Smooth muscle cell (in vitro differentiated cells): ENCODE measurements around the gene COQ10A. TPM values are rescaled to one million over a fixed set of nuclear protein-coding genes. Genes with fewer than 3 reads are reported as not detected.
A peak's percentile ranks its signal among the peaks of the same experiment; 100 is the strongest.

Experiments used
- DNase-seq: peaks from one replicate; lab custom pipeline; 2025; ENCODE audit not compliant: unreplicated experiment; lab: John Stamatoyannopoulos, UW
- H2AFZ ChIP-seq: fragments of 200-600 bp; sonication (generic); 2 replicates; pipeline ENCODE4 v1.6.0; 2016; ENCODE audit warnings: antibody characterized with exemption, low read depth, mild to moderate bottlenecking
- H3F3A ChIP-seq: fragments of 200-600 bp; sonication (generic); 2 replicates; pipeline ENCODE4 v1.6.0; 2017; ENCODE audit warnings: antibody characterized with exemption, low read depth
- H3K27ac ChIP-seq: fragments of 200-600 bp; sonication (generic); 2 replicates; pipeline ENCODE4 v1.5.1; 2016; ENCODE audit warnings: low read depth, mild to moderate bottlenecking
- H3K27me3 ChIP-seq: fragments of 200-600 bp; sonication (generic); 2 replicates; pipeline ENCODE4 v1.6.1; 2016; ENCODE audit warnings: low read depth, mild to moderate bottlenecking
- H3K36me3 ChIP-seq: fragments of 200-600 bp; sonication (generic); 2 replicates; pipeline ENCODE4 v1.5.1; 2016; ENCODE audit warnings: low read depth
- H3K4me1 ChIP-seq: fragments of 200-600 bp; sonication (generic); 2 replicates; pipeline ENCODE4 v1.5.1; 2016; ENCODE audit warnings: low read depth
- H3K4me2 ChIP-seq: fragments of 200-600 bp; sonication (generic); 2 replicates; pipeline ENCODE4 v1.6.0; 2016; ENCODE audit warnings: mild to moderate bottlenecking
- H3K4me3 ChIP-seq: fragments of 200-600 bp; sonication (generic); 2 replicates; pipeline ENCODE4 v1.5.1; 2016; ENCODE audit warnings: mild to moderate bottlenecking
- H3K79me2 ChIP-seq: fragments of 200-600 bp; sonication (generic); 2 replicates; pipeline ENCODE4 v1.6.0; 2016; ENCODE audit warnings: low read depth, mild to moderate bottlenecking
- H3K9ac ChIP-seq: fragments of 200-600 bp; sonication (generic); 2 replicates; pipeline ENCODE4 v1.6.0; 2016; ENCODE audit warnings: low read depth
- H3K9me3 ChIP-seq: fragments of 200-600 bp; sonication (generic); replicated peaks from 2 replicates; pipeline ENCODE4 v1.5.1; 2016; ENCODE audit warnings: low read depth
- H4K20me1 ChIP-seq: fragments of 200-600 bp; sonication (generic); 2 replicates; pipeline ENCODE4 v1.6.0; 2016; ENCODE audit warnings: low read depth
- WGBS: methylation state at CpG from one replicate; pipeline ENCODE4 v1.1.7; 2016; ENCODE audit warnings: low lambda C conversion rate; 5-methylcytosine and 5-hydroxymethylcytosine counted together
- polyA plus RNA-seq: library from polyadenylated mRNA; unstranded; fragments of >200 nt; fragmentation: Nextera tagmentation; extraction: Ambion mirVana; gene quantifications from 2 replicates; pipeline ENCODE4 v1.2.1, GENCODE V29; 2016
- total RNA-seq: library from RNA; depleted of rRNA; stranded (reverse); fragments of >200 nt; gene quantifications from 2 replicates; pipeline ENCODE4 v1.2.3, GENCODE V29; 2014
- TF ChIP-seq, protein P1 (sequence below): fragments of 200-600 bp; sonication (generic); IDR thresholded peaks from 2 replicates; pipeline ENCODE4 v1.5.1; 2017; ENCODE audit warnings: borderline replicate concordance, mild to moderate bottlenecking, antibody characterized with exemption; ENCODE audit not compliant: insufficient read depth, poor library complexity, severe bottlenecking

The COQ10A gene
- total and polyA plus RNA-seq, 2 experiments from 2014 or later = 9.8 to 11.0 TPM

DNA sequence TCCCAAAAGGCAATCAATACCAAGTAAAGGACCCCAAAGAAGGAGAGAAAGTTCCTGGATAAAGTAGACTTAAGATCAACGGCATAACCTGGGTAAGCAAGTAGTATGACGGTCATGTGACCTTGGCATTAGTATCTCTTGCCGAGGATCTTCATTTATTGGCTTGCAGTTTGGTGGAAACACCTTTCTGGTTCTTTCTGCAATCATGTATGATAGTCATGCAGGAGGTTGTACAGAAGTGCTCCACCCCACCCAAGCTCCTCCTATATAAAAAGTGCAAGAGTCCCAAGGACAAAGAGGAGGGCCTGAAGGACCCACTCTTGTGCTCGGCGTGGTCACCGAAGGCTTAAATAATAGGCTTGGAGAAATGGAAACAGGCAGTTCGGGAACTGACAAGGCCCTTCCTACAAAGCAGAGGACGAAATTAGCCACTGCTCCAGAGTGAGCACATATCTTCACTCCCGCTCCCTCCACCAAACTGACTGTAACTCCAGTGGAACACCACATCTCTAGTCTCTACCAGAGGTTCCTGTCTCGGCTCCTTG is 32.6 kb downstream of the COQ10A start:
- Histone ChIP-seq H3K36me3 (no peaks in the 10 kb centered on the region), H3K9ac (peak overlapping the region; percentile 87), H4K20me1 (peaks cover 38% of the 10 kb centered on the region), H3K4me2 (peak overlapping the region; percentile 84), H3K4me3 (peak overlapping the region; percentile 96), H3F3A (peaks cover 22% of the 10 kb centered on the region), H3K27me3 (no peaks in the 10 kb centered on the region), H2AFZ (peak overlapping the region; percentile 52), H3K27ac (peak overlapping the region; percentile 91), H3K9me3 (no peaks in the 10 kb centered on the region), H3K4me1 (peaks cover 16% of the 10 kb centered on the region), H3K79me2 (peaks cover 53% of the 10 kb centered on the region)
- TF ChIP-seq, protein P1, sequence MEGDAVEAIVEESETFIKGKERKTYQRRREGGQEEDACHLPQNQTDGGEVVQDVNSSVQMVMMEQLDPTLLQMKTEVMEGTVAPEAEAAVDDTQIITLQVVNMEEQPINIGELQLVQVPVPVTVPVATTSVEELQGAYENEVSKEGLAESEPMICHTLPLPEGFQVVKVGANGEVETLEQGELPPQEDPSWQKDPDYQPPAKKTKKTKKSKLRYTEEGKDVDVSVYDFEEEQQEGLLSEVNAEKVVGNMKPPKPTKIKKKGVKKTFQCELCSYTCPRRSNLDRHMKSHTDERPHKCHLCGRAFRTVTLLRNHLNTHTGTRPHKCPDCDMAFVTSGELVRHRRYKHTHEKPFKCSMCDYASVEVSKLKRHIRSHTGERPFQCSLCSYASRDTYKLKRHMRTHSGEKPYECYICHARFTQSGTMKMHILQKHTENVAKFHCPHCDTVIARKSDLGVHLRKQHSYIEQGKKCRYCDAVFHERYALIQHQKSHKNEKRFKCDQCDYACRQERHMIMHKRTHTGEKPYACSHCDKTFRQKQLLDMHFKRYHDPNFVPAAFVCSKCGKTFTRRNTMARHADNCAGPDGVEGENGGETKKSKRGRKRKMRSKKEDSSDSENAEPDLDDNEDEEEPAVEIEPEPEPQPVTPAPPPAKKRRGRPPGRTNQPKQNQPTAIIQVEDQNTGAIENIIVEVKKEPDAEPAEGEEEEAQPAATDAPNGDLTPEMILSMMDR = no peak
- no peak for DNase-seq
- WGBS = 11% methylated on average over 10 of the region's 10 CpGs

DNA sequence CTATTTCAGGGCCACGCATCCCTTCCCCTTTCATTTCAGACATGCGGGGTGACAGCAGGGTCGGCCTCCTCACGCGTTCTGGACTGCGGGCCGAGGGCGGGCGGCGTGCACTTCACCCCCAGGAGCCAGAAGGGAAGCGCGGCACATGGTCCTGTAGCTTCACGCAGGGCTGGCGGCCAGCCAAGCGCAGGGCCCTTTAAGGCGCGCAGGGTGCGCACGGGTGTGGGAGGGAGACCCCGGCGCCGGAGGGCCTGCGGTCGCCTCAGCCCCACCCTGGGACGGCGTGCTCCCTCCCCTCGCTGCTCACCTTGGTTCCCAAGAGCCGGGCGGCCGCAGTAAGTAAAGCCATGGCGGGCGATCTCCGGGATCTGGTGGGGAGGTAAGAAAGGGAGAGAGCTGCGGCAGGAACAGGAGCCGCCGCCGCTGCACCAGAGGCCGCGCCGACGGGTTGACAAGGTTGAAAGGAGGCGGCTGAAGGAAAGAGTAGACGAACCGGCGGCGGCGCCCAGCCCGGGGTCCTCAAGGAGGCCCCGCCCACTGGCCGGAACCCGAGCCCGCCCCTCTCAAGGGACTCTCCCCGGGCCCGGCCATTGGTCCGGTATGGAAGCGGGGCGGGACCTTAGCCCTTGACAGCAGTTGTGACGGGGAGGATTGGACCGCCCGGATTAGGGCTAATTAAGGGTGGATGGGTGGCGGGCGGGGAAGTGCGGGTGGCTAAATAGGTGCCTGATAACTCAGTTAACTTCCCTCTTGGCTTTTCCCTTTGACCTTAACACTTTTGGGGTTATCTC is 33.3 kb downstream of the COQ10A start, which contains the start of gene CS:
TSS of gene CS (minus strand) at position 478 of the 791 bp plus-strand sequence. CDS start at position 349, 129 bp downstream.
- TF ChIP-seq, protein P1 = no peak
- Histone ChIP-seq H3K27me3 (no peaks in the 10 kb centered on the region), H3K4me3 (peak within 1 kb of the TSS; percentile 96), H3F3A (peaks cover 22% of the 10 kb centered on the region), H3K4me2 (peak within 1 kb of the TSS; percentile 84), H3K27ac (peak within 1 kb of the TSS; percentile 91), H2AFZ (peak within 1 kb of the TSS; percentile 83), H3K4me1 (peaks cover 16% of the 10 kb centered on the region), H3K79me2 (peaks cover 46% of the 10 kb centered on the region), H3K9me3 (no peaks in the 10 kb centered on the region), H3K9ac (peak within 1 kb of the TSS; percentile 87), H3K36me3 (no peaks in the 10 kb centered on the region), H4K20me1 (peaks cover 31% of the 10 kb centered on the region)
- WGBS = under 1% methylated on average over 59 of the region's 63 CpGs
- peak; percentile 82 for DNase-seq

DNA sequence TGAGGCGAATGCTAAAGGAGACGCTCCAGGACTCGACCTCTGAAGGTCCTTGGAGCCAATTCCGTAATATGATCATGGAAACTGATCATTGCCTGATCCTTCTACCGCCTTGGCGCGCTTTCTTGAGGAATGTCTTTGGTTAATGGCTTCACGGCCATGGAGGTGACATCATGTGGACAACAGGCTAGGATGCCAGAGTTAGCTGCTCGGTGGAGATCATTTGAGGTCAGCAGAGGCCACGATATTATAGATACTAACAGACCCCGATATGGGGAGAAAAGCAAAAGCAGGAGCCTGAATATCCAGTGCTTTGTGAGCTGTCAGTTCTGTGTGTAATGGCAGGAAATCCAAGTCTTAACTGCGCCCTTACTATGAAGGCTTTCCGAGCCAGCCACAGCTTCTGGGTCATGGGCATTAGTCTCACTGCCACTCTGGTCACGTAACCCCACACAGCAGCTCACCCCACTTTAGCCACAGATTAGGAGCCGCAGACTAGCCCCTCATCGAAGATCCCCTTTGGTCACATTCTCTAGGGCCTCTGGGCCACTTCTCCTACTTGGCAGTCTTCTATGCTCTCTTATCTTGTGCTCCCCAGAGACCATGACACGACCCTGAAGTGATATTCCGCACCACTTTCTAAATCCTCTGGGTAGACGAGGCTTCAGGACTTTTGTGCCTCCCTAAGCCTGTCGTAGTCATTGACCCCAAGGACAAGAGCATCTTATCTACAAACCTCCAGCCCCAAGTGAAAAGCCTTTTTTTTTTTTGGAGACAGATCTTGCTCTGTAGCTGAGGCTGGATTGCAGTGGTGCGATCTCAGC is 34.1 kb downstream of the COQ10A start:
- peaks cover 40% of the 10 kb centered on the region for H3K79me2 ChIP-seq
- H4K20me1 ChIP-seq = peaks cover 30% of the 10 kb centered on the region
- H3K4me2 ChIP-seq = peak overlapping the region; percentile 84

More for the DNA sequence above, 34.1 kb downstream of the COQ10A start:
- Histone ChIP-seq H3K36me3 (no peaks in the 10 kb centered on the region), H3K27ac (peak overlapping the region; percentile 91), H3F3A (peaks cover 23% of the 10 kb centered on the region), H3K27me3 (no peaks in the 10 kb centered on the region), H3K9me3 (no peaks in the 10 kb centered on the region), H3K4me3 (peak overlapping the region; percentile 96), H3K4me1 (peaks cover 16% of the 10 kb centered on the region), H3K9ac (peak overlapping the region; percentile 69), H2AFZ (peak overlapping the region; percentile 83)
- WGBS = 37% methylated on average over 20 of the region's 21 CpGs
- no peak for DNase-seq
- TF ChIP-seq, protein P1 = no peak
